NCI-H2227 (cell line): ENCODE measurements around the gene SALL1.

Experiments used
- DNase-seq: peaks from one replicate; lab custom pipeline; 2025; ENCODE audit not compliant: unreplicated experiment; lab: John Stamatoyannopoulos, UW

SALL1 gene

DNA sequence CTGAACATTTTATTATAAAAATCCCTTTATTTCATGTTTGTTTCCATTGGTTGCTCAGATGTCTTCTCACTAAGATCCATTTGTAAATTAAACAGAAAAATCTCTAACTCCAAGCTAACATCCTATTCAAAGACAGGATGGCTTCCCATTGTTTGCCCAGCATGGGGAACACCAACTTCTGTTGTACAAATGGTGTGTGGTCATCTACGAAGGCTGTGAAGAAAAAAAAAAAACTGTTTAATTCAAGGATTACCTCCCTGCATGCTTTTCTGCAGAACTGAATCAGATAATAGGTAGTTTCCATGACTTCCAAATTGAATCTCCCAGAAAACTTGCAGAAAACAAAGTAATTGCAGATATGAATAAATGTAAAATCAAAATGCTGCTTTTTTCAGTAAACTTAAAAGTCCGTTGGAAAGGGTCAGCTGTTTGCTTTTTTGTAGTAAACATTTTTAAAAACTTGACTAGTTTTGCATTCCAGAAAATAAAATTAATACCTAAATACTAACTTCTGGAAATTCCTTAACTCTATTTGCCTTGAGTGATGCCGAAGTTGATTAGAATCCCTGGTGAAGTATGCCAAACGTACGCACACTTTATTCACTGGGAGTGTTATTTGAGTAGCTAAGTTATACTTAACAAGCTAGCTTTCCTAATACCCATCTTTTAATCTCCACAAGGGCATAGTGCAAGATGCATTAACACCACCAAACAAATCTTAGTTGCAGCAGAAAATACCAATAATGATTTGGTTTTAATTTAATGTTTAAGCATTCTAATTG is 7.7 kb downstream of the SALL1 start:
- DNase-seq: no peak

DNA sequence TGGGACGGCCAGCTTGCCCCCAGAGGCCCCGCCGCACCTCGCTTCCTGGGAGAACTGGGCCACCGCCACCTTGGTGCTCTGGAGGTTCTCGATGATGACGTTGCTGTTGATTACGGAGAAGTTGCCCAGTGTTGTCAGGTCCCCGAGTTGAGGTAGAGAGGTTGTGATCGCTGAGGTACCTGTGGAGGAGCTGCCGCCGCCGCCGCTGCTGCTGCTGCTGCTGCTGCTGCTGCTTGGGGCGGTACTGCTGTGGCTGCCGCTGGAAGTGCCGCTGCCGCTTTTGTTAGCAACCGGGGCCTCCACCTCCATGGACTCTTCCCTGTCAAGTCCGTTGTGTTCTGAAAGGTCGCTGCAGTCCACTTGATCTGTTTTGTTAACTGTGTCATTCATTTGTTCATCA is 9.5 kb downstream of the SALL1 start:
- no peak for DNase-seq

DNA sequence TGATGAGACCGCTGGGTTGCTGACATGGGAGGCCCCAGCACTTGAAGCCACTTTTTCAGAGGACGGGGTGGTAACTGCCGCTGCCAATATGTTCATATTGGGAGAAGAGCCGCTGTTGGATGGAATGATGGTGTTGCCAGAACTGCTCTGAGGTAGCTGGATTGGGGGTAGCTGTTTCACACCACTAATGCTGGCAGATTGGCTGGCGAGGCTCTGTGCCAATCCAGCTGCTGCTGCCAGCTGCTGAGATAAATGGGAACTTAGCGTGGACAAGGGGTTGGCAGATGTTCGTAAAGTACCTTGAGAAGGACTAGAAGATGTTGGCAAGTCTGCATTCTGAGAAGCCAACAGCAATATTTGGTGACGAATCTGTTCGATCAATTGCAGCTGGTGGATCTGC is 10.0 kb downstream of the SALL1 start:
- DNase-seq: no peak

DNA sequence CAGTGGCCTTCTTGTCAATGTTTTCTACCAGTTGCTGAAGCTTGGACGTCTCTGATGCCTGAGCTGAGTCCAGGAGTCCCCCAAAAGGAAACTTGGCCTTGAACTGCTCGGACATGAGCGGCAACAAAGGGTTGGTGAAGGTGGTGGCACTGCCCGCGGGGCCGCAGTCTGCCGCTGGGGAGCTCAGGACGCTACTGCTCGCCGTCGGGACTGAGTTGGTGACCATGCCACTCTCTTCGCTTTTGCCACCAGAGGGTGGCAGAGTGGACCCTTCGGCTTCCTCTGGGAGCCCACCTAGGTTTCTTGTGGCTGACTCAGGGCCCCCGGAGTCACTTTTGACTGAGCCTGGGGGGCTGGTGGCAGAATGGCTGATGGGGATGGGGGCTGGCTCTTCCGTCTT is 11.0 kb downstream of the SALL1 start:
- DNase-seq: no peak

DNA sequence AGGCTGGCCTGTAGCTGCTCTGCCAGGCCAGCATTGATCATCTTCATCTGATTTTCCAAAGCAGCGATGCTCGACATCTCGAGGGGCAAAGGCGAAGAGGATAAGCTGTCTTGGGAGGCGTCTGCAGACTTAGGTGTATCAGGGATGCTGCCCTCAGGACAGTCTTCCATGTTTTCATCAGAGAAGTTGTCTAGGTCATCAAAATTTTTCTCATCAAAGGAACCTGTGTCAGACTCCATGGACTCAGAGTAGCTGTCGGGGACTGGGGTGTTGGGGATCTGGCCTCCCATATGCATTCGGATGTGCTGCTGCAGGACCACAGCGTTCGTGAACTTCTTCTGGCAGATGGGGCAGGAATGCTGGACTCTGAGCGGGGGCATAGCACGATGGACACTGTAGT is 11.5 kb downstream of the SALL1 start:
- DNase-seq: no peak

DNA sequence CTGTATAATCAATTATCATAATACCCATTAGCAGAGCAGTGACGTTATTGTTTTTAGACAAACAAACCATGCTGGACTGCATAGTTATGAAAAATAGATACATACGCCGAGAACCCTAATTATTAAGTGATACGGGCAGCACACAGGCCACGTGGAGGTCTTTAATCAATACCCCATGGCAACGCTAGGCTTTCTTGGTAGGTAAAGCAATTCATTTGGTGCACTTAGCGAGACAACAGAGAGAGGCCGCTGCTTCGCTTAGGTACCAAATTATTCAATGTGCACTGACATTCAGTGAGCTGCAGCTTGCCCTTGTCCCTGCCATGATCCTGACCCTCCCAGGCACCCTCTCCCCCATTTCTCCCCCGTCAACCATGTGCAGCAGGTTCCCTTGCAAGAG is 12.9 kb downstream of the SALL1 start:
- DNase-seq: no peak

DNA sequence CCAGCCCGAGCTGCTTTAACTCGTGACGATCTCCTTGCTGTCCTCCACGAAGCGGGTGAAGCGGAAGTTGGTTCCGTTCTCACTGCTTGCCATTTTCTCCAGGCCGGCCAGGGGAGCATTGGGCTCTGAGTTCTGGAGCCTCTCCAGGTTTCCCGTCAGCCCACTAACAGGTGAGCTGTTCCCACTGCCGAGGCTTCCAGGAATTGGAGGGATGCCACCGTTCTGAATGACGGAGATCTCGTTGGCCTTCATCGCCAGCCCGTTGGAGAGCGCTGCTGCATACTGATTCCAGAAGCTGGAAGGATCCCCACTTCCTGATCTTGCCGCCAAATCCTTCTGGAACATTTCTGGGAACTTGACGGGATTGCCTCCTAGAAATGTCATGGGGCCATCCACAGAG is 14.0 kb downstream of the SALL1 start:
- no peak for DNase-seq

DNA sequence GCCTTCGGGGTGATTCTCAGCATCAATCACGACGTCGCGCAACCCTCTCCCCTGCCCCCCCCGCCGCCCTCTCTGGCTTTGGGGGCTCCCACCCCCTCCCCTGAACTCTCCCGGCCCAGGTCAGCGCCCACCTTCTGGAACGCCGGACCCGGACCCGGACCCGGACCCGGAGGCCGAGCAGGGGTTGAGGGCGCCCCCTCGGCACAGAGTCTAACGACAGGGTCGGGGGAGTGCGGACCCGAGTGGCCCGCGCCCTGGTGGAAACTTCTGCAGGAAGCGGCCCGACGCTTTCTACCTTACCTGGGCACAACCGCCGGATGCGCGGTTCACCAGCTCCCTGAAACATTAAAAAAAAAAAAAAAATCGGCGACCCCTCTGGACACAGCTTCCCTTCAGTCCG is 16.2 kb downstream of the SALL1 start:
- DNase-seq: no peak

DNA sequence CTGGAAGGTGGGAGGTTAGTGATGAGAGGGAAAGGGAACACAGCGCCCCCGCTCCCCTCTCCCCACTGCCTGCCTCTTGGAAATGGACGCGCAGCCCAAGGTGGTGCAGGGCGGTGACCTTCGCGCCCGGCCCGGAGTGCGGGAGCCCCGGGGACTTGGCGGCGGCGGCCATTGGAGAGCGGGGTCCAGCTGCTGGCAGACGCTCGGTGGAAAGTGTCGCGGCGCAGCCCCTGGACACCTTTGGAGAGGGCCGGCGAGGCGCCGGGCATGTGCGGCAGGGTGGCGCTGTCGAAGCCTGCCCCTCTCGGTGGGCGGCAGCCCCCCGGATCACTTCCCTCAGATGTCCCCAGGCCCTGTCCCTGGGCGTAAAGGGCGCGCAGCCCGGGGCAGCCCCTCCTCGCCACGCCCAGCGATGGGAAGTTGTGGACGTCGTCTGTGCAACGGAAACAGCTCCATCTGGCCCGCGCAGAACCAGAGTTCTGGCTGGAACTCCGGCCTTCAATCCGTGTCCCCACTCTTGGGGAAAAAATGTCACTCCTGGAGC is 16.7 kb downstream of the SALL1 start:
- DNase-seq: no peak

DNA sequence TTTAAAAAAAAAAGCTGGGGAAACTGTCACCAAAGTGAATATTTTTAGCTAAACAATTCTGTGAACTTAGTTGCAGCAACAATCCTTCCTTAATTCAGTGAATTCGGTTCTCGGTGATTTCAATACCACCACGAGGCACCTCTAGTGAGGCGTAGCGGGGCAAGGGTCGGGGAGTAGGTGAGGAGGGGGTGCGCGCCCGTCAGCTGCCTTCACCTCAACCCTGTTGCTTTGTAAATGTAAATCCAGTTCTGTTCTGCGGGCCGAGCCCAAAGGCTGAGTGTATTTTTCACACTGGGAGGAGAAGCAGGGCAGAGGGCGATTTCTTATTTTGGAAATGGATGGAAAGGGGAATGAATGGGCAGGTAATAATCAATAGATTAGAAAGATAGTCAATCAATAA is 17.4 kb downstream of the SALL1 start:
- no peak for DNase-seq

DNA sequence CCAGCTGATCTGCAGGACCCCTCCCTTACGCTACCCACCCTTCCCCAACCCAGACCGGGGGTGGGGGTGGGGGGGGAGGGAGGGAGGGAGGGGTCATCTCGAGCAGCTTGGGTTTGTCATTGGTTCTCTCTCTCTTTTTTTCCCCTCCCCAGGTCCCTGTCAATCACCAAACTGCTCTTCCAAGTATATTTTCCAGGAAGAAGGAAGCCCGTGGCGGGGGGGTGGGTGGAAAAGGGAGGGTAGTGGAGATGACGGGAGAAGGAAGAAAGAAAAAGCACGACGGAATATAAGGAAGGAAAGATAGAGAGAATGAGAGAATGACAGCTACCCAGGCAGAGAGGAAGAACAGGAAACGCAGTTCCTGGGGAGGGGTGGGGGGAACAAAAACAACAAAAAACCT is 17.9 kb downstream of the SALL1 start:
- DNase-seq: no peak

DNA sequence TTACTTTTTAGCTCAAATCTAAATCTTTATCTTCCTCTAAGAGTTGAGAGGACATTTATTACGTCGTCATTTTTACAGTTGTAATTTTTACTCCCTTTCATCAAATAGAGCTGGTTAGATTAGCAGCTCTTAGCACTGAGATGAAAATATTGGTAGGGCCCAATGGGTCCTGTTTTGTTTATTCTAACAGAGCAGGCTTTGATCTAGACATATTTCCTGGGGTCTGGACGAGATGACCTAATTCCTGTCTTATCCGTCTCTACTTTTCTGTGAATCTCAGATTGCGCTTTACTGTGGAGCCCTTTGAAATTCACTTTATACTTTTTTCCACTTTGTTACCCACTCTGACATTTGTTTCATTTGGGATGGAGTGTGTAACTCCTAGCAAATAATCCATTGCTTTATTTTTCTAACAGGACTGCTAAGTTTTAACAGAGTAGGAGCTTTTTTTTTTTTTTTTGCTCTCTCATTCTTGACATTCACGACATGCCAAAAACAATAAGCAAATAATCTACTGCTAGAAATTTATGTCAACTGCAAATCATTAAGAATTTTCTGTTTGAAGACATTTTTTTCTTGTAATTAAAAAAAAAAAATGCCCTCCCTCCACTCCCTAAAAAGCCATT is 18.5 kb downstream of the SALL1 start:
- DNase-seq: no peak

DNA sequence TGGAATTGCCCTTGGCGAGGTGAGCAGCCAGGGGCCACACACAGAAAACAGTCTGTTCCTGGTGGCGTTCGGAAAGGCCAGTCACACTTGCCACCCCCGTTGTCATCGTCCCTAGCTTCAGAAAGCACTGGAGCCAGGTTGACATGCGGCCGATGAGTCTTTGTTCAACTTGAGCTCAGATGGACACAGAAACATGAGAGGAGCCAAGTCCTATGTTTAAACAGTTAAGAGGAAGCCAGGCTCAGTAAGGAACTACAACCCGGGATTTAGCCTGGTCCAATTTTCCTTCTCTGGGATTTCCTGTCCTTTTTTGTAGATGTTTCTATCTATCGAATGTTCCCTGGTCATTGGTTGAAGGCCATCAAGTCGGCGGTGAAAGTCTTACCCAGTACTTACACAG is 19.5 kb downstream of the SALL1 start:
- DNase-seq: no peak

DNA sequence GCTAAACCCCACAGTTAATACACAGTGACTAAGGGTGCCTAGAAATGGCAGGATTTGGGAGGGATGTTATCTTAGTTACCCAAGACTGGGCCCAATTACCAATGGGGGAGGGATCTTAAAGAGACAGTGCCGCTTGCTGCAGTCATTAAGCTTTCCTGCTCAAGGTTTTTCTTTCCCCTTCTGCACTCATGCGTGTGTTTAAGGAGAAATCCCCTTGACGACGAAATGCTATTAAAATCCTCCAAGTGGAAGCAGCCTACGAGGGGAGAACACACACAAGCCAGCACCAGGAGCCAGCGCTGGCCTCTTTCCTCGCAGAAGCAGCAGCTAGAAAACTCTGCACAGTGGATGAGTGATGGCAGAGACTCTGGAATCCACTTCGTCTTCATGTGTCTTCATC is 22.0 kb downstream of the SALL1 start:
- peak; percentile 16 for DNase-seq

DNA sequence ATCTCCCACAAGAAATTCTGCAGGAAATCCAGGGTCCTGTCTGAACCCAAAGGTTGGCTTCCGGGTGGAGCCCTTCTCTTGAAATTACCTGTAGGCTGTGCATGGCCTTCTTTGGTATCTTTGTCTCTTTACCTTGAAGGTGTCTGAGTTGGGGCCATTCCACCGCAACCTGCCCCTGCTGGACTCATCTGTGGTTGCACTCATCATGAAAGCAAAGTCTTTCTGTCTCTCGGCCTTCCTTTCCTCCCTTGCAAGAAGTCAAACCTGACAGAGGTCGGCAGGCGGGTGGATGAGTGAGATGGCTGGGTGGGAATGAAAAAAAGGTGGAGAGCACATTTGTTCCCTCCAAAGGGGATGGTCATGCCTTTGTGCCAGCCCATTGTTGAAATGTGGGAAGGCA is 25.1 kb downstream of the SALL1 start:
- DNase-seq: no peak

DNA sequence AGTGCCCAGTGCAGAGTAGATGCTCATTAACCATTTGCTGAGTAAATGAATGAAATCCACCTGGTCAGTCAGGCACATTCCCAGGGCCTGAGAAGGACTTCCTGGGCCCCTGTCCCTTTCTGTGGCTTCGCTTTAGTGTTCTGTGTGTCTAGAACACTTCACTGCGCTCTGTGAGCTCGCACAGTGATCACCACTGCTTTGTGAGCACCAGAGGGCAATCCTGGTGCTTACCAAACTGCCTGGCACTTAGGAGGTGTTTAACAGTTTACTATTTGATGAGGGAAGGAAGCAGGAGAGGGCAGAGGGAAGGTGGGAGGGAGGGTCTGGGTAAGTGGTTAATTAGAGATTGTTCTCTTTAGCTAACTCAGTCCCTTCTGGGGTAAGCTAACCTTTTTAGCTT is 26.2 kb downstream of the SALL1 start:
- no peak for DNase-seq

DNA sequence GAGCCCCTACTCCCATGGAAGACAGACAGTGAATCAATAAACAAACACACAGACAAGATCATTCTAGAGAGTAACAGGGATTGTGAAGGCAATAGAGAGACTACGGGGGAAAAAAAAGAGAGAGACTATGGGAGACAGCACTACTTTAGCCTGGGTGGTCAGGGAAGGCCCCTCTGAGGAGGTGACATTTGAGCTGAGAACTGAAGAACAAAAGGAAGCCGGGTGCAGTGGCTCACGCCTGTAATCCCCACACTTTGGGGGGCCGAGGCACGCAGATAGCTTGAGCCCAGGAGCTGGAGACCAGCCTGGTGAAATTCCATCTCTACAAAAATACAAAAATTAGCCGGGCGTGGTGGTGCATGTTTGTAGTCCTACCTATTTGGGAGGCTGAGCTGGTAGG is 29.2 kb downstream of the SALL1 start:
- no peak for DNase-seq

DNA sequence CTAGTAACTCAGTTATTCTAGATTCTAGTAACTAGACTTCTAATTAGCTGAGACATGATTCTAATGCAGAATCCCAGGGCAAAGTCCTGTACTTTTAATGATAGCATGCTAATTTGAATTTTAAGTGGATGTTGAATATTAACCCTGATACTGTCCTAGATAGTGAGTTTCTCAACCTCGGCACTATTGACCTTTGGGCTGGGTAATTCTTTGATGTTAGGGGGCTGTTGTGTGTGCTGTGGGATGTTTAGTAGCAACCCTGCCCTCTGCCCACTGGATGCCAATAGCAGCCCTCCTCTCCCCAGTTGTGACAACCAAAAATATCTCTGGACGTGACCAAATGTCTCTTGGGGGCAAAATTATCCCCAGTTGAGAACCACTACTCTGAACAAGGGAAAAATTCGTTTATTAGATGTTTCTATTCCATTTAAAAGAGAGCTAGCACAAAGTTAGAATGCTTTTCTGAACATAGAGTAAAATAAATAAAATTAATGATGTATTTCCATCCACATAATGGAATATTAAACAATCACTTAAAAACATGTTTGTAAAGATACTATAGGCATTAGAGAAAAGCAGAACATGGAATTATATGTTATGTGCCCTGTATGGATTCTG is 30.2 kb downstream of the SALL1 start:
- DNase-seq: no peak

DNA sequence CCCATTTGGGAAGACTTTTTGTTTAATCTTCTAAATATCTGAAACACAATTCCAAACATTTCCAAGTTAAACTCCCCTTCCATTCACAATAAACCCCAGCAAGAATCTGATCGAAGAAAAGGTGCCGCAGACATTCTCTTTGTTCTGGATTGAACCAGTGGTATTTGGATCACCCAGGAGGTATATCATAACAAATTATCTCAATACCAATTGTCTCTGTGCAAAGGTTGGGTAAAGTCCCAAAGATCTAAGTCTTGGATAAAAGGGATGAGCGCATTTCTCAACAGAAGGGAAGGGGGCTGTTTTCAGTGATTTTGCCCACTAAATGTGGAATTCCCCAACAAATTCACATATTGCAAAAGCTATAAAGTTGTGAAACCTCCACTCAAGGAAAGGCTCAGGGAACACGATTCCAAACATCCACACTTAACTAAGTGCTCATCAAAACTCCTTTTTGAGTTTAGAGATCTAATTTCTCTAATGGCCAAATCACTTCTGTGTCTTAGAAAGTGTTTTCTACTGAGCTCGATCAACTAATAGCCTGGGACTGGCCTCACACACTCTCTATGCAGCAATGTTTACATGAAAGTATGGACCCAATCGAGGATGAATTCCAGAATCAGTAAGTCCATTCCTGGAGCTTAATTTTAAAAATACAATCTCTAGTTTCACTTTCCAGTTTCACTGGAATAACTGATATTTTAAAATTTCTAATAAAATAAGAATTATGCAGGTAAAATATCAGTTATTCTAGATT is 30.9 kb downstream of the SALL1 start:
- no peak for DNase-seq

DNA sequence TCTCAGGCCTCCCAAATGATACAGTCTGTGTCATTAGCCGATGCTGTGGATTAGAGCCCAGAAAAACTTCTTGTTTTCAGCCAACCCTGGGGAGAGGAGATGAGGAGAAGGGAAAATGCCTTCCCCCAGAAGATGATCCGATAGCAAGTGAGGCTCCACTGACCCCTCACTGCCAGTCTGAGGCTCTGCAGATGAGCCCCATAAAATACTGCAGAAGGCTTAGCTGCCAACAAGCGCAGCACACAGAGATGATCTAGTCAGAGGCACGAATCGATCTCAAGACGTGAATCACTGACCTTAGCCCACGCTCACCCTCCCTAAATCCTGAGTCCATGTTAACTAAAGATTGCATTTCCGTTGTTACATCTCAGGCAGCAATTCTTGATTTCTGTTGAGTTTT is 31.5 kb downstream of the SALL1 start:
- no peak for DNase-seq

DNA sequence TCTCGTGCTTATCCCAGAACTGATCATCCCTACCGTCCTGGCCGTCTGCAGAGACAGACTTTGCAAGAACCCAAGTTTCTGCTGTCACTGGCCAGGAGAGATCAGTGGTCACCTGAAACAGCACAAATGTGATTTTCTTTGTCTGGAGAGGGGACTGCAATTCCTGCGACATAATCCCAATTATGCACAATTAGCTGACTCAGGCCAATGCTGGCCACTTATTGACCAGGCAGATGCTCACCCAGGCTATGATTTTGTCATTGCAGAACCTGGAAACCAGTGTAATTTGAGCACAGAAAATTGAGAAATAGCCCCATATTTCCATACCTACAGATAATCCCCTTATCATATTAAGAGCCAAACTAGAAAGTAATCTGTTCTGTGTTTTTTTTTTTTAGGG is 34.7 kb downstream of the SALL1 start:
- no peak for DNase-seq

DNA sequence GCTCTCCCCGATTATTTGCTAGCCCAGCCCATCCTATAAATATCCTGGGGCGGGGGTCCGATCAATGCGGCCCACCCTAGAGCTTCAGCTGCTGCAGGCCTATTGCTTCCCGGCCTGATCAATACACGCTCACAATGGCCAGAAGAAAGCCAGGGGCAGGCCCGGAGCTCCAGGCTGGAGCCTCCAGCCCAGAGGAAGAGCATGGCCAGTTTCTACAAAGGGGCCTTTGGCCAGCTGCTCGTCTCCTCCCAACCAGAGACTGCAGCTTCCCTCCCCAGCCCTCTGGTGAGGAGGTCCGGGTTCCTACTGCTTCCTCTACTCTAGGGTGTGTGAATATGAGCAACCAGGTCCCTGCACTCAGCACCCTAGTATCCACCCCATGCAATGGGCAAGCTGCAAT is 36.7 kb downstream of the SALL1 start:
- no peak for DNase-seq
